ENCODE data around the gene WIPF1.

WIPF1 gene

GRCh38 chr2:174608866-174609214, 11.2 kb upstream of the WIPF1 start:
- Histone ChIP-seq H4K91ac (ENCODE audit: low read depth, low read length, poor library complexity) (no peak overlapping the region), H3K4ac (ENCODE audit: low read length) (no peak overlapping the region), H2BK12ac (ENCODE audit: low read length) (no peak overlapping the region), H2AFZ (ENCODE audit: low read length) (no peak overlapping the region), H2BK5ac (ENCODE audit: low read length) (no peak overlapping the region), H2BK15ac (ENCODE audit: low read length) (no peak overlapping the region), H3K27ac (replicated peaks; ENCODE audit: low read length) (no peak overlapping the region), H3K18ac (ENCODE audit: low read length) (no peak overlapping the region), H4K8ac (ENCODE audit: low read depth, low read length) (no peak overlapping the region), H3K4me1 (ENCODE audit: control insufficient read depth in 2 of 2, insufficient read depth in 1 of 2, low read depth in 1 of 2, low read length in 2 of 2) (peaks cover 0 to 3% of the 10 kb centered on the region in 2 donors), H3K23ac (ENCODE audit: low read depth, low read length, poor library complexity) (no peak overlapping the region), H3K4me3 (ENCODE audit: low read length in 2 of 2) (no peak overlapping the region), H3K27me3 (ENCODE audit: control insufficient read depth in 3 of 3, insufficient read depth in 3 of 3, low read depth in 1 of 3, low read length in 3 of 3) (no peaks in the 10 kb centered on the region), H3K14ac (ENCODE audit: low read length) (no peak overlapping the region), H3K9ac (ENCODE audit: low read depth, low read length, poor library complexity) (no peak overlapping the region), H3K79me1 (ENCODE audit: low read depth, low read length) (no peaks in the 10 kb centered on the region), H3K9me3 (replicated peaks in 1 of 2; ENCODE audit: control insufficient read depth in 2 of 2, insufficient read depth in 1 of 2, low read depth in 1 of 2, low read length in 2 of 2) (peaks cover 0 to 2% of the 10 kb centered on the region in 2 donors), H2BK120ac (ENCODE audit: low read depth, low read length) (no peak overlapping the region), H3K36me3 (replicated peaks in 1 of 2; ENCODE audit: control insufficient read depth in 2 of 2, insufficient read depth in 2 of 2, low read length in 2 of 2) (peaks cover 2 to 4% of the 10 kb centered on the region in 2 donors), H2AK5ac (ENCODE audit: low read depth, low read length) (no peak overlapping the region), H3K4me2 (ENCODE audit: insufficient read depth, low read length, poor library complexity, severe bottlenecking) (no peak overlapping the region)
- no peak for DNase-seq (ENCODE audit: low spot score)

GRCh38 chr2:174607989-174608865, 10.6 kb upstream of the WIPF1 start:
- Histone ChIP-seq H3K14ac (ENCODE audit: low read length) (no peak overlapping the region), H3K27me3 (ENCODE audit: control insufficient read depth in 3 of 3, insufficient read depth in 3 of 3, low read depth in 1 of 3, low read length in 3 of 3) (no peaks in the 10 kb centered on the region), H2AK5ac (ENCODE audit: low read depth, low read length) (no peak overlapping the region), H3K18ac (ENCODE audit: low read length) (no peak overlapping the region), H3K23ac (ENCODE audit: low read depth, low read length, poor library complexity) (no peak overlapping the region), H4K91ac (ENCODE audit: low read depth, low read length, poor library complexity) (no peak overlapping the region), H3K4me1 (ENCODE audit: control insufficient read depth in 2 of 2, insufficient read depth in 1 of 2, low read depth in 1 of 2, low read length in 2 of 2) (peaks cover under 1 to 3% of the 10 kb centered on the region in 2 donors), H3K4ac (ENCODE audit: low read length) (no peak overlapping the region), H4K8ac (ENCODE audit: low read depth, low read length) (no peak overlapping the region), H3K4me3 (ENCODE audit: low read length in 2 of 2) (no peak overlapping the region), H3K36me3 (replicated peaks in 1 of 2; ENCODE audit: control insufficient read depth in 2 of 2, insufficient read depth in 2 of 2, low read length in 2 of 2) (peaks cover 2 to 4% of the 10 kb centered on the region in 2 donors), H2BK120ac (ENCODE audit: low read depth, low read length) (no peak overlapping the region), H2BK15ac (ENCODE audit: low read length) (no peak overlapping the region), H2AFZ (ENCODE audit: low read length) (no peak overlapping the region), H3K79me1 (ENCODE audit: low read depth, low read length) (no peaks in the 10 kb centered on the region), H3K9ac (ENCODE audit: low read depth, low read length, poor library complexity) (no peak overlapping the region), H2BK12ac (ENCODE audit: low read length) (no peak overlapping the region), H3K27ac (replicated peaks; ENCODE audit: low read length) (no peak overlapping the region), H2BK5ac (ENCODE audit: low read length) (no peak overlapping the region), H3K9me3 (replicated peaks in 1 of 2; ENCODE audit: control insufficient read depth in 2 of 2, insufficient read depth in 1 of 2, low read depth in 1 of 2, low read length in 2 of 2) (peaks cover 0 to 2% of the 10 kb centered on the region in 2 donors), H3K4me2 (ENCODE audit: insufficient read depth, low read length, poor library complexity, severe bottlenecking) (no peak overlapping the region)
- no peak for DNase-seq (ENCODE audit: low spot score)
- WGBS, 2 donors (ENCODE audit: extremely low coverage in 2 of 2, insufficient read length in 2 of 2, insufficient replicate concordance in 1 of 2), result no CpG with 5 or more reads among the region's 5 CpGs

GRCh38 chr2:174607584-174607983, 10.0 kb upstream of the WIPF1 start:
- Histone ChIP-seq H2BK12ac (ENCODE audit: low read length) (no peak overlapping the region), H3K9me3 (replicated peaks in 1 of 2; ENCODE audit: control insufficient read depth in 2 of 2, insufficient read depth in 1 of 2, low read depth in 1 of 2, low read length in 2 of 2) (peaks cover 0 to 2% of the 10 kb centered on the region in 2 donors), H3K14ac (ENCODE audit: low read length) (no peak overlapping the region), H3K4ac (ENCODE audit: low read length) (no peak overlapping the region), H2BK15ac (ENCODE audit: low read length) (no peak overlapping the region), H3K4me2 (ENCODE audit: insufficient read depth, low read length, poor library complexity, severe bottlenecking) (no peak overlapping the region), H3K9ac (ENCODE audit: low read depth, low read length, poor library complexity) (no peak overlapping the region), H3K18ac (ENCODE audit: low read length) (no peak overlapping the region), H3K27me3 (ENCODE audit: control insufficient read depth in 3 of 3, insufficient read depth in 3 of 3, low read depth in 1 of 3, low read length in 3 of 3) (no peaks in the 10 kb centered on the region), H2AFZ (ENCODE audit: low read length) (no peak overlapping the region), H3K36me3 (replicated peaks in 1 of 2; ENCODE audit: control insufficient read depth in 2 of 2, insufficient read depth in 2 of 2, low read length in 2 of 2) (peaks cover 2 to 4% of the 10 kb centered on the region in 2 donors), H3K27ac (replicated peaks; ENCODE audit: low read length) (no peak overlapping the region), H3K4me3 (ENCODE audit: low read length in 2 of 2) (no peak overlapping the region), H4K8ac (ENCODE audit: low read depth, low read length) (no peak overlapping the region), H3K79me1 (ENCODE audit: low read depth, low read length) (no peaks in the 10 kb centered on the region), H3K4me1 (ENCODE audit: control insufficient read depth in 2 of 2, insufficient read depth in 1 of 2, low read depth in 1 of 2, low read length in 2 of 2) (peaks cover 3 to 6% of the 10 kb centered on the region in 2 donors), H4K91ac (ENCODE audit: low read depth, low read length, poor library complexity) (no peak overlapping the region), H2BK5ac (ENCODE audit: low read length) (no peak overlapping the region), H2AK5ac (ENCODE audit: low read depth, low read length) (no peak overlapping the region), H3K23ac (ENCODE audit: low read depth, low read length, poor library complexity) (no peak overlapping the region), H2BK120ac (ENCODE audit: low read depth, low read length) (no peak overlapping the region)
- no peak for DNase-seq (ENCODE audit: low spot score)
- no CpG with 5 or more reads among the region's 3 CpGs for WGBS, 2 donors (ENCODE audit: extremely low coverage in 2 of 2, insufficient read length in 2 of 2, insufficient replicate concordance in 1 of 2)

GRCh38 chr2:174606336-174606735, 8.7 kb upstream of the WIPF1 start:
- Histone ChIP-seq H2BK5ac (ENCODE audit: low read length) (no peak overlapping the region), H2AK5ac (ENCODE audit: low read depth, low read length) (no peak overlapping the region), H4K91ac (ENCODE audit: low read depth, low read length, poor library complexity) (no peak overlapping the region), H3K9me3 (replicated peaks in 1 of 2; ENCODE audit: control insufficient read depth in 2 of 2, insufficient read depth in 1 of 2, low read depth in 1 of 2, low read length in 2 of 2) (peaks cover 0 to 2% of the 10 kb centered on the region in 2 donors), H3K4me2 (ENCODE audit: insufficient read depth, low read length, poor library complexity, severe bottlenecking) (no peak overlapping the region), H3K18ac (ENCODE audit: low read length) (no peak overlapping the region), H3K14ac (ENCODE audit: low read length) (no peak overlapping the region), H3K9ac (ENCODE audit: low read depth, low read length, poor library complexity) (no peak overlapping the region), H2BK12ac (ENCODE audit: low read length) (no peak overlapping the region), H3K4ac (ENCODE audit: low read length) (no peak overlapping the region), H3K27me3 (ENCODE audit: control insufficient read depth in 3 of 3, insufficient read depth in 3 of 3, low read depth in 1 of 3, low read length in 3 of 3) (no peaks in the 10 kb centered on the region), H2AFZ (ENCODE audit: low read length) (no peak overlapping the region), H3K23ac (ENCODE audit: low read depth, low read length, poor library complexity) (no peak overlapping the region), H3K4me3 (ENCODE audit: low read length in 2 of 2) (no peak overlapping the region), H3K4me1 (ENCODE audit: control insufficient read depth in 2 of 2, insufficient read depth in 1 of 2, low read depth in 1 of 2, low read length in 2 of 2) (peaks cover 3 to 6% of the 10 kb centered on the region in 2 donors), H2BK120ac (ENCODE audit: low read depth, low read length) (no peak overlapping the region), H2BK15ac (ENCODE audit: low read length) (no peak overlapping the region), H4K8ac (ENCODE audit: low read depth, low read length) (no peak overlapping the region), H3K27ac (replicated peaks; ENCODE audit: low read length) (no peak overlapping the region), H3K79me1 (ENCODE audit: low read depth, low read length) (no peaks in the 10 kb centered on the region), H3K36me3 (replicated peaks in 1 of 2; ENCODE audit: control insufficient read depth in 2 of 2, insufficient read depth in 2 of 2, low read length in 2 of 2) (peaks cover 2 to 5% of the 10 kb centered on the region in 2 donors)
- no peak for DNase-seq (ENCODE audit: low spot score)
- WGBS, 2 donors (ENCODE audit: extremely low coverage in 2 of 2, insufficient read length in 2 of 2, insufficient replicate concordance in 1 of 2), result no CpG with 5 or more reads among the region's 3 CpGs

Data from neuronal stem cell (in vitro differentiated cells).